WTC11 (cell line): ENCODE data around the gene C20orf96.

Experiments
- TF ChIP-seq, protein P1 (sequence below): sonication (generic); formaldehyde crosslinking; IDR thresholded peaks from 2 replicates; pipeline ENCODE4 v1.8.1; 2023; ENCODE audit warnings: mild to moderate bottlenecking, missing genetic modification reagents
- TF ChIP-seq, protein P2 (sequence below): sonication (generic); formaldehyde crosslinking; IDR thresholded peaks from 2 replicates; pipeline ENCODE4 v1.8.0; 2022; ENCODE audit warnings: mild to moderate bottlenecking, missing genetic modification reagents
- TF ChIP-seq, protein P3 (sequence below): fragments of 250-450 bp; sonication (Bioruptor Pico); conservative IDR thresholded peaks from 2 replicates; pipeline ENCODE4 v1.9.0; 2021; ENCODE audit warnings: mild to moderate bottlenecking

DNA sequence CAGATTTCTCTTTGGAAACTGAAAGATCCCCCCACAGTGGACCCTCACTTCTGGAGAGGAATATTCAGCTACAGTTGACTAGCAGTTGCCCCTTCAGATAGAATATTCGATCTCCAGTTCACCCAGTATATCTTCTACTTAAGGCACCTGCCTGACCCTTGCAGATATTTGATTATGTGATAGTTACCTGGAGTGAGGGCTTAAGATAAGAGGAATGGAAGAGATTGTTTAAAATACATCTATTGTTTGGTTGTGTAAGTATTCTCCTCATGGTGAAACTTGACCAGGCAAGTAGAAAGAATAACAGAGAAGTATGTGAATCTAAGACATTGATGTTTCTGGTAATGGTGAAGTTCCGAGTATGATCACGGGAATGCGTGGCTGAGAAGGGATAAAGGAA, 5.3 kb upstream of the C20orf96 start:
- TF ChIP-seq, protein P1, sequence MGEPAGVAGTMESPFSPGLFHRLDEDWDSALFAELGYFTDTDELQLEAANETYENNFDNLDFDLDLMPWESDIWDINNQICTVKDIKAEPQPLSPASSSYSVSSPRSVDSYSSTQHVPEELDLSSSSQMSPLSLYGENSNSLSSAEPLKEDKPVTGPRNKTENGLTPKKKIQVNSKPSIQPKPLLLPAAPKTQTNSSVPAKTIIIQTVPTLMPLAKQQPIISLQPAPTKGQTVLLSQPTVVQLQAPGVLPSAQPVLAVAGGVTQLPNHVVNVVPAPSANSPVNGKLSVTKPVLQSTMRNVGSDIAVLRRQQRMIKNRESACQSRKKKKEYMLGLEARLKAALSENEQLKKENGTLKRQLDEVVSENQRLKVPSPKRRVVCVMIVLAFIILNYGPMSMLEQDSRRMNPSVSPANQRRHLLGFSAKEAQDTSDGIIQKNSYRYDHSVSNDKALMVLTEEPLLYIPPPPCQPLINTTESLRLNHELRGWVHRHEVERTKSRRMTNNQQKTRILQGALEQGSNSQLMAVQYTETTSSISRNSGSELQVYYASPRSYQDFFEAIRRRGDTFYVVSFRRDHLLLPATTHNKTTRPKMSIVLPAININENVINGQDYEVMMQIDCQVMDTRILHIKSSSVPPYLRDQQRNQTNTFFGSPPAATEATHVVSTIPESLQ (CRISPR knock-in tag), result no peak
- TF ChIP-seq, protein P2, sequence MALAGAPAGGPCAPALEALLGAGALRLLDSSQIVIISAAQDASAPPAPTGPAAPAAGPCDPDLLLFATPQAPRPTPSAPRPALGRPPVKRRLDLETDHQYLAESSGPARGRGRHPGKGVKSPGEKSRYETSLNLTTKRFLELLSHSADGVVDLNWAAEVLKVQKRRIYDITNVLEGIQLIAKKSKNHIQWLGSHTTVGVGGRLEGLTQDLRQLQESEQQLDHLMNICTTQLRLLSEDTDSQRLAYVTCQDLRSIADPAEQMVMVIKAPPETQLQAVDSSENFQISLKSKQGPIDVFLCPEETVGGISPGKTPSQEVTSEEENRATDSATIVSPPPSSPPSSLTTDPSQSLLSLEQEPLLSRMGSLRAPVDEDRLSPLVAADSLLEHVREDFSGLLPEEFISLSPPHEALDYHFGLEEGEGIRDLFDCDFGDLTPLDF (CRISPR knock-in tag), result no peak
- TF ChIP-seq, protein P3, sequence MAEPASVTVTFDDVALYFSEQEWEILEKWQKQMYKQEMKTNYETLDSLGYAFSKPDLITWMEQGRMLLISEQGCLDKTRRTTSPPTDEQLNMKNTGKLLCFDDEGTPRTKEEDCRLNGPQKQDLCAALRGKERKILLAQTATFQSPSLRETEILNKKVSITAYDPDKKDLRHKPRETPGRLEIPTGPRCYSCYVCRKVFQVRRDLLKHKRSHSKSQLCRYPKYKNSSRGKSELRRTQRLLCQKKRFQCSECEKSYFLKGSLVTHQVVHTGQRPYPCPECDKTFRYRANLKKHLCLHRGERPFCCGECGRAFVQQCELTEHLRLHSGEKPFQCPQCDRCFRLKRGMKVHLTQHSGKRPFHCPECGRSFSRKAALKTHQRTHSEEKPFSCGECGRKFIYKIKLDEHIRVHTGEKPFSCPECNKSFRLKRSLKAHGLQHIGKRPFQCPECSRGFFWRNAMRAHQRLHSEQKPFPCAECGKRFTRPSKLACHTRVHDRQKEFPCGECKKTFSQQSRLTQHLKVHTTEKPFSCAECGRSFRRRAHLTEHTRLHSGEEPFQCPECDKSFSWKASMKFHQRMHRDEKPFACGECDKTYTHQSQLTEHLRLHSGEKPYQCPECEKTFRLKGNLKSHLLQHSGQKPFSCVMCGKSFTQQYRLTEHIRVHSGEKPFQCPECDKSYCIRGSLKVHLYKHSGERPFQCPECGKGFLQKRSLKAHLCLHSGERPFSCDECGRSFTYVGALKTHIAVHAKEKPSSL (CRISPR knock-in tag), result no peak
